ENCODE measurements around the gene OTULIN.

OTULIN gene

GRCh38 chr5:14739981-14740380 is 75.5 kb downstream of the OTULIN start:
- H3K4me3 ChIP-seq (replicated peaks; ENCODE audit: insufficient read depth, low read length) = no peak overlapping the region
- H3K27ac ChIP-seq (replicated peaks) = no peak overlapping the region
- TF ChIP-seq POLR2AphosphoS5 (IDR thresholded peaks at IDR 0.05; ENCODE audit: low read depth) (no peak), REST (IDR thresholded peaks at IDR 0.05; ENCODE audit: insufficient replicate concordance, low read depth) (no peak), SPI1 (IDR thresholded peaks at IDR 0.05; ENCODE audit: borderline replicate concordance, low read depth) (no peak)
- DNase-seq (ENCODE audit: low read depth in 1 of 2, low spot score in 1 of 2) = no peak
- no peaks in the 10 kb centered on the region for H3K27me3 ChIP-seq (ENCODE audit: insufficient read depth, poor library complexity, severe bottlenecking)

- Histone ChIP-seq H3K27me3 (ENCODE audit: insufficient read depth, poor library complexity, severe bottlenecking) (no peaks in the 10 kb centered on the region), H3K27ac (replicated peaks) (no peak overlapping the region), H3K4me3 (replicated peaks; ENCODE audit: insufficient read depth, low read length) (no peak overlapping the region)
- no peak for TF ChIP-seq SPI1 (IDR thresholded peaks at IDR 0.05; ENCODE audit: borderline replicate concordance, low read depth)
- no peak for TF ChIP-seq REST (IDR thresholded peaks at IDR 0.05; ENCODE audit: insufficient replicate concordance, low read depth)
- TF ChIP-seq GABPA (IDR thresholded peaks at IDR 0.05; ENCODE audit: low read depth) = no peak
- no peak for TF ChIP-seq POLR2AphosphoS5 (IDR thresholded peaks at IDR 0.05; ENCODE audit: low read depth)
- no peak for TF ChIP-seq CTCF (IDR thresholded peaks at IDR 0.05; ENCODE audit: insufficient read depth, low read length)
- DNase-seq (ENCODE audit: low read depth in 1 of 2, low spot score in 1 of 2) = no peak
Measured at GRCh38 chr5:14741131-14741530, 76.6 kb downstream of the OTULIN start.

- DNase-seq (ENCODE audit: low read depth in 1 of 2, low spot score in 1 of 2) = no peak
- no peak overlapping the region for H3K27ac ChIP-seq (replicated peaks)
- no peaks in the 10 kb centered on the region for H3K27me3 ChIP-seq (ENCODE audit: insufficient read depth, poor library complexity, severe bottlenecking)
- TF ChIP-seq REST (IDR thresholded peaks at IDR 0.05; ENCODE audit: insufficient replicate concordance, low read depth) = no peak
- no peak for TF ChIP-seq POLR2AphosphoS5 (IDR thresholded peaks at IDR 0.05; ENCODE audit: low read depth)
- no peak for TF ChIP-seq CTCF (IDR thresholded peaks at IDR 0.05; ENCODE audit: insufficient read depth, low read length)
- TF ChIP-seq GABPA (IDR thresholded peaks at IDR 0.05; ENCODE audit: low read depth) = no peak
- TF ChIP-seq SPI1 (IDR thresholded peaks at IDR 0.05; ENCODE audit: borderline replicate concordance, low read depth) = no peak
- no peak overlapping the region for H3K4me3 ChIP-seq (replicated peaks; ENCODE audit: insufficient read depth, low read length)
Measured at GRCh38 chr5:14741801-14742440, 77.4 kb downstream of the OTULIN start.

Data from HL-60 (cell line).